GM19238 (cell line): ENCODE measurements around the gene SPNS1.
"Not testable (repeated sequence)": the region's sequence is repeated elsewhere in the genome, so short reads cannot be mapped to it uniquely, and the experiment has no call there.

Experiments used
- DNase-seq: peaks from one replicate; pipeline ENCODE4 v3.0.0; 2011; ENCODE audit warnings: low spot score; ENCODE audit not compliant: insufficient read length

Gene SPNS1, protein sequence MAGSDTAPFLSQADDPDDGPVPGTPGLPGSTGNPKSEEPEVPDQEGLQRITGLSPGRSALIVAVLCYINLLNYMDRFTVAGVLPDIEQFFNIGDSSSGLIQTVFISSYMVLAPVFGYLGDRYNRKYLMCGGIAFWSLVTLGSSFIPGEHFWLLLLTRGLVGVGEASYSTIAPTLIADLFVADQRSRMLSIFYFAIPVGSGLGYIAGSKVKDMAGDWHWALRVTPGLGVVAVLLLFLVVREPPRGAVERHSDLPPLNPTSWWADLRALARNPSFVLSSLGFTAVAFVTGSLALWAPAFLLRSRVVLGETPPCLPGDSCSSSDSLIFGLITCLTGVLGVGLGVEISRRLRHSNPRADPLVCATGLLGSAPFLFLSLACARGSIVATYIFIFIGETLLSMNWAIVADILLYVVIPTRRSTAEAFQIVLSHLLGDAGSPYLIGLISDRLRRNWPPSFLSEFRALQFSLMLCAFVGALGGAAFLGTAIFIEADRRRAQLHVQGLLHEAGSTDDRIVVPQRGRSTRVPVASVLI

DNA sequence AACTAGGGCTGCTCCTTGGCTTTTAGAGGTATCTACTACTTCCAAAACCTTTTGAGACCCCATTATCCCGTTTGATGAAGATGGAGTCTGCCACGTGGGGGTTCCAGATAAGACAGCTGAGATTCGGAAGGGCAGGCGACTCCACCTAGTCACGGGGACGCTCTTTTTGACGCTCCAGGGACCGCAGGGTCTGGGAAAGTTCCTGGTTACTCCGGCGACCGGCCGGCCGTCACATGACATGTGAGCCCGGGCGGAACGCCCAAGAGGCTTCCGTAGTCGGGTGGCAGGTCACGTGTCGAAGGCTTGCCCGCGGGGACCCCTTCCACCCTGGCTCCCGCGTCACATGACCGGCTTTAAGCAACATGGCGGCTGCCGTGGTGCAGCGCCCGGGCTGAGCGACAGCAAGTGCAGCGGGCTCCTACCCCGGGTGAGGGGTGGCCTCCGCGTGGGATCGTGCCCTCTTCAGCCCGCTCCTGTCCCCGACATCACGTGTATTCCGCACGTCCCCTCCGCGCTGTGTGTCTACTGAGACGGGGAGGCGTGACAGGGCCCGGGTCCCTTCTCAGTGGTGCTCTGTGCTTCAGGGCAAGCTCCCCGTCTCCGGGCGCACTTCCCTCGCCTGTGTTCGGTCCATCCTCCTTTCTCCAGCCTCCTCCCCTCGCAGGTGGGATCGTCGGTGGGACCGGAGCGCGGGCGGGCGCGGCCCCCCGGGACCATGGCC is at the start of gene SPNS1:
TSS of gene SPNS1 (plus strand) at position 342 of the 721 bp plus-strand sequence. CDS start at position 716, 374 bp downstream.
- peak; percentile 98 for DNase-seq

DNA sequence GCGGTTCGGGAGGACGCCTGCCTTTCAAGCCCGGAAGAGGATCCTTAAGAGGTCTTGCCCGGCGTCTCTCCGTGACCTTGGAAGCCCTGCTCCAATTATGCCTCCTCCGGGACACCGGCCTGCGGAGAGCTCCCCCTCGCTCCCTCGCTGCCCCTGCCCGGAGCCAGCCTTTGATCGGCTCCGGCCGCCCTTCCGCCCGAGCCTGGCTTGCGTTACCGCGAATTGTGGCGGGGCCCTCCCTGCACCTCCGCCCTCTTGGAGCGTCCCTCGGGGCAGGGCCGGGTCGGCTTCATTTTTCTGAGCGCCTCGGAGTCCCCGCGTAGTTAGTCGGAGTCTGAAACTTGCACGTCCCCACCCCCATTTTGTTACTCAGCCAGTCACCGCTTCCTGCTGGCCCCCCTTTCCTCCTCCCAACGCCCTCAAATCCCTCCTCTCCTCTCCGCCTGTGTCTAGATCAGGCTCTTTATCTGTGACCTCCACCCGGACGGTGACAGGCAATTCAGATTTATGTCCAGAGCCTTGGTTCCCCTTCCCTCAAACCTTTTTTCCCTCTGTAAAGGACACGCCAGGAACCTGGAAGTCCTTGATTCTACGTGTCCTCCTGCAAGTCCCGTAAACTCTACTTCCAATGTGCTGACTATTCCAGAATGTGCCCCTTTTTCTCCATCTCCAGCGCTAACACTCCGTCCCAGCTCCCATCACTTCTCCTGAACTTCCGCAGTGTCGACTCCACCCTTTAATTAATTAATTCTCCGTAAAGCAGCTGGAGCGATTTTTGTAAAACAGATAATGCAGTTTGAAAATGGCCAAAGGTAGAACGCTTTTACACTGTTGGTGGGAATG is 49.0 kb upstream of the SPNS1 start:
- DNase-seq: peak; percentile 51

DNA sequence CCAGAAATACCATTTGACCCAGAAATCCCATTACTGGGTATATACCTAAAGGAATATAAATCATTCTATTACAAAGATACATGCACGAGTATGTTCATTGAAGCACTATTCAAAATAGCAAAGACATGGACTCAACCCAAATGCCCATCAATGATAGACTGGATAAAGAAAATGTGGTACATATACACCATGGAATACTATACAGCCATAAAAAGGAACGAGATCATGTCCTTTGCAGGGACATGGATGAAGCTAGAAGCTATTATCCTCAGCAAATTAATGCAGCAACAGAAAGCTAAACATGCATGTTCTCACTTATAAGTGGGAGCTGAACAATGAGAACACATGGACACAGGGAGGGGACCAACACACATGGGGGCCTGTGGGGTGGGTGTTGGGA is 48.3 kb upstream of the SPNS1 start:
- not testable (repeated sequence) for DNase-seq

DNA sequence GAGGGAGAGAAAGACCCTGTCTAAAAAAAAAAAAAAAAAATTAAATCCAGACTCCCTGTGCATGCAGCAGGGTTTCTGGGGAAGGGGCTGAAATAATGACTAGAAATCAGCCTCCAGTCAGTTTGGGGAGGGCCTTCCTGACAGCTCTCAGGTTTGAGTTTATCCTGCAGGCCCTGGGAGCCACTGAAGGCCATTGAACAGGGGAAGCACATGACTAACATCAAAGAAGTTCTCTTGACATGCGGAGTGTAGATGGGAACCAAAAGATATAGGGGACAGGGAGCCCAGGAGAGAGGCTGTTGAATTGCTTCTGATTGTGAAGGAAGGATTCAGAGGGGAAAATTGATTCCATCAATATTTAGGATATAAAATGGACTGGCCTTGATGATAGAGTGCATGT is 46.8 kb upstream of the SPNS1 start:
- no peak for DNase-seq

DNA sequence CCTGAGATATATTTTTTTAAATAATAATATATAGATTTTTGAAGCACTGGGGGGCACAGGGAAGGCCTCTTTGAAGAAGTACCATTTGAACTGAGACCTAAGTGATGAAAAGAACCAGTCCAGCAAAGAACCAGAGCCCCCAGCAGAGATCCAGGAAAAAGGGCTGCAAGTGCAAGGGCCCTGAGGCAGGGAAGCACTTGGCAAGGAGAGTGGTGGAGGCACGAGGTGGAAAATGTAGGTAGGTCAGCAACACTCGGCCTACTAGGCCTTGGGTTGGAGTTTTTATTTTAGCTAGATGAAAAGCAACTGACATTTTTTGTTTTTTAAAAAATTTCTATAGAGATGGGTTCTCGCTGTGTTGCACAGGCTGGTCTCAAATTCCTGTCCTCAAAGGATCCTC is 44.4 kb upstream of the SPNS1 start:
- DNase-seq: no peak

DNA sequence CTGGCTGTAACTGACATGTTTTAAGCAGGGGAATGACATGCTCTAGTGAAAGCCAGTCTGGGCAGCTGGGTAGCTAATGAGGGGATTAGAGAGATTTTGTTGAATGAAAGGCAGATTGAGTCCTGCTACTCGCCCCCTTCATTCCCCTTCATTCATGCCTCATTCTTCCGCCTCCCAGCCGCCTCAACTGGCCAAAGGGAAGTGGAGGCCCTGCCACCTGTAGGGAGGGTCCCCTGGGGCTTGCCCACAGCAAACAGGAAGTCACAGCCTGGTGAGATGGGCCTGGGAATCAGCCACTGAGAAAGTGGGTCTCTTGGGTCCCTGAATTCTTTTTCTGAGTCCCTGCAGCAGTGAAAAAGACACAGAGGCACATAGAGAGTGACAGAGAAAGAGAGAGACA is 43.9 kb upstream of the SPNS1 start:
- no peak for DNase-seq

DNA sequence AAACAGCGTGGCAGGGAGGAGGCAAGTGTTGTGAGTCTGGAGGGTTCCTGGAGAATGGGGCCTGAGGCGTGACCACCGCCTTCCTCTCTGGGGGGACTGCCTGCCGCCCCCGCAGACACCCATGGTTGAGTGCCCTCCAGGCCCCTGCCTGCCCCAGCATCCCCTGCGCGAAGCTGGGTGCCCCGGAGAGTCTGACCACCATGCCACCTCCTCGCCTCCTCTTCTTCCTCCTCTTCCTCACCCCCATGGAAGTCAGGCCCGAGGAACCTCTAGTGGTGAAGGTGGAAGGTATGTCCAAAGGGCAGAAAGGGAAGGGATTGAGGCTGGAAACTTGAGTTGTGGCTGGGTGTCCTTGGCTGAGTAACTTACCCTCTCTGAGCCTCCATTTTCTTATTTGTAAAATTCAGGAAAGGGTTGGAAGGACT is 42.8 kb upstream of the SPNS1 start, which contains the start of gene CD19:
TSS of gene CD19 (plus strand) at position 171 of the 425 bp plus-strand sequence. CDS start at position 201, 30 bp downstream.
- no peak for DNase-seq

DNA sequence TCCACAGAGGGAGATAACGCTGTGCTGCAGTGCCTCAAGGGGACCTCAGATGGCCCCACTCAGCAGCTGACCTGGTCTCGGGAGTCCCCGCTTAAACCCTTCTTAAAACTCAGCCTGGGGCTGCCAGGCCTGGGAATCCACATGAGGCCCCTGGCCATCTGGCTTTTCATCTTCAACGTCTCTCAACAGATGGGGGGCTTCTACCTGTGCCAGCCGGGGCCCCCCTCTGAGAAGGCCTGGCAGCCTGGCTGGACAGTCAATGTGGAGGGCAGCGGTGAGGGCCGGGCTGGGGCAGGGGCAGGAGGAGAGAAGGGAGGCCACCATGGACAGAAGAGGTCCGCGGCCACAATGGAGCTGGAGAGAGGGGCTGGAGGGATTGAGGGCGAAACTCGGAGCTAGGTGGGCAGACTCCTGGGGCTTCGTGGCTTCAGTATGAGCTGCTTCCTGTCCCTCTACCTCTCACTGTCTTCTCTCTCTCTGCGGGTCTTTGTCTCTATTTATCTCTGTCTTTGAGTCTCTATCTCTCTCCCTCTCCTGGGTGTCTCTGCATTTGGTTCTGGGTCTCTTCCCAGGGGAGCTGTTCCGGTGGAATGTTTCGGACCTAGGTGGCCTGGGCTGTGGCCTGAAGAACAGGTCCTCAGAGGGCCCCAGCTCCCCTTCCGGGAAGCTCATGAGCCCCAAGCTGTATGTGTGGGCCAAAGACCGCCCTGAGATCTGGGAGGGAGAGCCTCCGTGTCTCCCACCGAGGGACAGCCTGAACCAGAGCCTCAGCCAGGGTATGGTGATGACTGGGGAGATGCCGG is 42.0 kb upstream of the SPNS1 start:
- DNase-seq: no peak

DNA sequence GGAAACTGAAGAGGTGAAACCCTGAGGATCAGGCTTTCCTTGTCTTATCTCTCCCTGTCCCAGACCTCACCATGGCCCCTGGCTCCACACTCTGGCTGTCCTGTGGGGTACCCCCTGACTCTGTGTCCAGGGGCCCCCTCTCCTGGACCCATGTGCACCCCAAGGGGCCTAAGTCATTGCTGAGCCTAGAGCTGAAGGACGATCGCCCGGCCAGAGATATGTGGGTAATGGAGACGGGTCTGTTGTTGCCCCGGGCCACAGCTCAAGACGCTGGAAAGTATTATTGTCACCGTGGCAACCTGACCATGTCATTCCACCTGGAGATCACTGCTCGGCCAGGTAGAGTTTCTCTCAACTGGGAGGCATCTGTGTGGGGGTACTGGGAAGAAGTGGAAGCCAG is 41.4 kb upstream of the SPNS1 start:
- no peak for DNase-seq

DNA sequence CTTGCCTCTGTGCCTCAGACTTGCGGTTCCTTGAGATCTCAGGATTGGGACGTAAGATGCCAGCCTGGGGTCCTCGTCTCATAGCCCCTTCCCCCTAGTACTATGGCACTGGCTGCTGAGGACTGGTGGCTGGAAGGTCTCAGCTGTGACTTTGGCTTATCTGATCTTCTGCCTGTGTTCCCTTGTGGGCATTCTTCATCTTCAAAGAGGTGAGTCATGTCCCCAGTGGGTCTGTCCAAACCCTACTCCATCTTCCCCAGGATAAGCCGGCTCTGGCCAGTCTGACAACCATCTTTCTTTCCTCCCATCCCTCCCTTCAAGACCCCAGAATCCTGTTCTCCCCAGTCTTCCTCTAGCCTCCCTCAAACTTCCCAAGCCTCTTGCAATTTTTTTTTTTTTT is 39.2 kb upstream of the SPNS1 start:
- DNase-seq: no peak

DNA sequence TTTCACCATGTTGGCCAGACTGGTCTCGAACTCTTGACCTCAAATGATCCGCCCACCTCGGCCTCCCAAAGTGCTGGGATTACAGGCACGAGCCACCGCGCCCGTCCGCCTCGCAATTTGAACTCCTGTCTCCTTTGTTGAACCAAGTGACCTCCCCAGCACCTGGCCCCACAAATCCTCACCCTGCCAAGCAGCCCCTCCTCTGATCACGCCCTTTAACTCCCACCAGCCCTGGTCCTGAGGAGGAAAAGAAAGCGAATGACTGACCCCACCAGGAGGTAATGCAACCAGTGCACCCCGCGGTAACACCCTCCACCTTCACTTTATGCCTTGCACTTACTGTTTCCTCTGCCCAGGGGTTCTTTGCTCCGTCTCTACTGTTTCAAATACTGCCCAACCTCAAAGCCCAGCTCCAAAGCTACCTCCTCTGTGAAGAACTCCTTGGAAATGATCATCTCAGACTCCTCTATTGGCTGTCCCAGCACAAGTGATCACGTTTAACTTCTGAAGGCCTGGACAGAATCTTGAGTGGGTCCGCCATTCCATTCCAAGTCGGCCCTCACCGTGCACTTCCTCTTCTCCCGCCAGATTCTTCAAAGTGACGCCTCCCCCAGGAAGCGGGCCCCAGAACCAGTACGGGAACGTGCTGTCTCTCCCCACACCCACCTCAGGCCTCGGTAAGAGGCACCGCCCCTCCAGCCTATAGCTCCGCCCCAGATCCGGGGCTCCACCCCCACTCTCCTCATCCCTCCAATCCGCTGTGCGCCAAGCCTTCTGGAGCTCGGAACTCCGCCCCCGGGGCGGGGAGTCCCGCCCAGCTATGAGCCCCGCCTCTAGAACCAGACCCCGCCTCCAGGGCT is 38.4 kb upstream of the SPNS1 start:
- peak; percentile 81 for DNase-seq

DNA sequence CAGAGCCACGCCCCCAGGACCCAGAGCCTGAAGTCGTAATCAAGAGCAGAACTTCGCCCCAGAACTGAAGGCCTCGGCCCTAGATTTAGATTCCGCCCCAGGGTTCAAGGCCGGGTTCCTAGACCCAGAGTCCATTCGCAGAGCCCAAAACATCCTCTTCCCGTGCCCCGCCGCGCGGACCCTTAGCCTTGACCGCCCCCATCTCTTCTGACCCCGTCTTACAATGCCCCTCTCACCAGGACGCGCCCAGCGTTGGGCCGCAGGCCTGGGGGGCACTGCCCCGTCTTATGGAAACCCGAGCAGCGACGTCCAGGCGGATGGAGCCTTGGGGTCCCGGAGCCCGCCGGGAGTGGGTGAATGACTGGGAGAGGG is 37.8 kb upstream of the SPNS1 start:
- no peak for DNase-seq

DNA sequence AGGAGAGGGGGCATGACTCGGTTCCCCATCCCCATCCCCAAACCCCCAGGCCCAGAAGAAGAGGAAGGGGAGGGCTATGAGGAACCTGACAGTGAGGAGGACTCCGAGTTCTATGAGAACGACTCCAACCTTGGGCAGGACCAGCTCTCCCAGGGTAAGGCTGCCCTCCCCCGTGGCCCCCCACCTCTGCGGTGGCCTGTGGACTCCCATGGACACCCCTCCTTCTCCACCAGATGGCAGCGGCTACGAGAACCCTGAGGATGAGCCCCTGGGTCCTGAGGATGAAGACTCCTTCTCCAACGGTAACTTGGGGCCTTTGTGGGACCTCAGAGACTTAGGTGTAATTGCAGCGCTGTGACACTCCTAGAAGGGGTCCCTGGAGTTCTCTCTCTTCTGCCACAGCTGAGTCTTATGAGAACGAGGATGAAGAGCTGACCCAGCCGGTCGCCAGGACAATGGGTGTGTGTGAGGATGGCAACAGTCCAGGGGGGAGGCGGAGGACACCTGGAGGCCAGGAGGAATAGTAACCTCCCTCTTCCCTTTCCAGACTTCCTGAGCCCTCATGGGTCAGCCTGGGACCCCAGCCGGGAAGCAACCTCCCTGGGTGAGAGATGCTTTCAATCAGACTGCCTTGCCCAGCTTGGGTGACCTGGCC is 37.2 kb upstream of the SPNS1 start:
- no peak for DNase-seq

DNA sequence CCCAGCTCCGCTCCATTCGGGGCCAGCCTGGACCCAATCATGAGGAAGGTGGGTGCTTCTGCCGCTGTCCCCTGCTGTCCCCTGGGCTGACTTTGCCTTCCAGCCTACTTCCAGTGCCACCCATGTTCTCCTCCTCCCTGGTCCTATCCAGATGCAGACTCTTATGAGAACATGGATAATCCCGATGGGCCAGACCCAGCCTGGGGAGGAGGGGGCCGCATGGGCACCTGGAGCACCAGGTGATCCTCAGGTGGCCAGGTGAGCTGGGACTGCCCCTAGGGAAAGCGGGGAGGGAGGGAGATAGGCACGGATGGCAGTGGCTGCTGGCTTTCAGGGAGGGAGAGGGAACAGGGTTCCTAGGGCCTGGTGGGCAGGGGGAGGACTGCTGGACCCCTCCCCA is 35.9 kb upstream of the SPNS1 start:
- DNase-seq: no peak

DNA sequence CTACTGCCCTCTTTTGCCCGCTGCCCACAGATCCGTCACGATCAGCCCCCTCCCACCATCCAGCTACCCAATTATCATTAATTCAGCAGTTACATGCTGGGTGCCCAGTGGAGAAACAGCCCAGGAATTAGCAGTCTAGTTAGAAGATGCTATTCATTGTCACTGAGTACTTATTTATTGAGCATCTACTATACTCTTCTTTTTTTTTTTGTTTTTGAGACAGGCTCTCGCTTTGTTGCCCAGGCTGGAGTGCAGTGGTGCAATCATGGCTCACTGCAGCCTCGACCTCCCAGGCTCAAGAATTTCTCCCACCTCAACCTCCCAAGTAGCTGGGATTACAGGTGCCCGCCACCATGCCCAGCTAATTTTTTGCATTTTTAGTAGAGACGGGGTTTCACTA is 34.8 kb upstream of the SPNS1 start:
- DNase-seq: not testable (repeated sequence)

DNA sequence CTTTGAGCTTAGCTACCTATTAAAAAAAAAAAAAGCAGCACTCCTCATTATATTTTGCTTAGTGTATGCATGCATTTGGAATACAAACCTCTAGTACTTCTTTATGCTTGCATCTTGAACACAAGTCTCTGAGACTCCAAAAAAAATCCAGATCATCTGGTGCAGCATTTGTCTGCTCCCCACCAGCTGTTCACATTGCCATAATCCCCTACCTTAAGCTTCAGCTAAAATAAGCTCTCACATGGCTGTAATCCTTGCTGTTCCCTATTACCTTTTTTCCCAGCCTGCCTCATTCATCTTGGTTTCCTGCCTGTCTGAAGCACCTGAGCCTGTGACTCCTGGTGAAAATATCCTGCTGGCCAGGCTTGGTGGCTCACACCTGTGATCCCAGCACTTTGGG is 31.3 kb upstream of the SPNS1 start:
- no peak for DNase-seq

DNA sequence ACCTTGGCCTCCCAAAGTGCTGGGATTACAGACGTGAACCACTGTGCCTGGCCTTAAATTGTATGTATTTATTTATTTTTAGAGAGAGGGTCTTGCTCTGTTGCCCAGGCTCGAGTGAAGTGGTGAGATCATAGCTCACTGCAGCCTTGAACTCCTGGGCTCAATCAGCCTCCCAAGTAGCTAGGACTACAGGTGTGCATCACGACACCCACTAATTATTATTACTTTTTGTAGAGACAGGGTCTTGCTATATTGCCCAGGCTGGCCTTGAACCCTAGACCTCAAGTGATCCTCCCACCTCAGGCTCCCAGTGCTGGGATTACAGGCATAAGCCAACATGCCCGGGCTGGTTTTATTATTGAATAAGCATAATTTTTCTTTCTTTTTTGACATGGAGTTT is 27.9 kb upstream of the SPNS1 start:
- DNase-seq: no peak

DNA sequence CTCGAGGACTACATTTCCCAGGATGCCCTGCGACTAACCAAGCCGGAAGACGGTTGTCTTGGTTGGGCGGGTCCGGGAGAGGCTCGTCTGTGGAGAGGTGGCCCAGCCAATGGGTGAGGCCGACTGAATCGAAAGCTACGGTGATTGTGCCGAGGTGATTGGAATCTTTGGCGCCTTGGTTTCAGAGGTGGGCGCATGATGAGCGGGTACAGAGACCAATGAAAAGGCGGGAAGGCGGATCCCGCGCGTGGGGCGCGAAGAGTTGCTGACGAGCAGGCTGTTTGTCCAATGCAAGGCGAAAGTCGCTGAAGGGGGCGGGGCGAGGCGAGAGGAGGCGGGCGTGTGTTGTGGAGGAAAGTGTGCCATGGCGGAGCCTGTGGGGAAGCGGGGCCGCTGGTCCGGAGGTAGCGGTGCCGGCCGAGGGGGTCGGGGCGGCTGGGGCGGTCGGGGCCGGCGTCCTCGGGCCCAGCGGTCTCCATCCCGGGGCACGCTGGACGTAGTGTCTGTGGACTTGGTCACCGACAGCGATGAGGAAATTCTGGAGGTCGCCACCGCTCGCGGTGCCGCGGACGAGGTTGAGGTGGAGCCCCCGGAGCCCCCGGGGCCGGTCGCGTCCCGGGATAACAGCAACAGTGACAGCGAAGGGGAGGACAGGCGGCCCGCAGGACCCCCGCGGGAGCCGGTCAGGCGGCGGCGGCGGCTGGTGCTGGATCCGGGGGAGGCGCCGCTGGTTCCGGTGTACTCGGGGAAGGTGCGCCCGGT is 23.7 kb upstream of the SPNS1 start, which contains the start of gene NFATC2IP:
TSS of gene NFATC2IP (plus strand) at position 290 of the 762 bp plus-strand sequence. CDS start at position 365, 75 bp downstream.
- DNase-seq: peak; percentile 97
